ENCODE measurements around the gene PIF1.

GRCh38 chr15:64775551-64776401 is 49.7 kb downstream of the PIF1 start, which contains the start of gene RBPMS2:
- TF ChIP-seq, protein P1, sequence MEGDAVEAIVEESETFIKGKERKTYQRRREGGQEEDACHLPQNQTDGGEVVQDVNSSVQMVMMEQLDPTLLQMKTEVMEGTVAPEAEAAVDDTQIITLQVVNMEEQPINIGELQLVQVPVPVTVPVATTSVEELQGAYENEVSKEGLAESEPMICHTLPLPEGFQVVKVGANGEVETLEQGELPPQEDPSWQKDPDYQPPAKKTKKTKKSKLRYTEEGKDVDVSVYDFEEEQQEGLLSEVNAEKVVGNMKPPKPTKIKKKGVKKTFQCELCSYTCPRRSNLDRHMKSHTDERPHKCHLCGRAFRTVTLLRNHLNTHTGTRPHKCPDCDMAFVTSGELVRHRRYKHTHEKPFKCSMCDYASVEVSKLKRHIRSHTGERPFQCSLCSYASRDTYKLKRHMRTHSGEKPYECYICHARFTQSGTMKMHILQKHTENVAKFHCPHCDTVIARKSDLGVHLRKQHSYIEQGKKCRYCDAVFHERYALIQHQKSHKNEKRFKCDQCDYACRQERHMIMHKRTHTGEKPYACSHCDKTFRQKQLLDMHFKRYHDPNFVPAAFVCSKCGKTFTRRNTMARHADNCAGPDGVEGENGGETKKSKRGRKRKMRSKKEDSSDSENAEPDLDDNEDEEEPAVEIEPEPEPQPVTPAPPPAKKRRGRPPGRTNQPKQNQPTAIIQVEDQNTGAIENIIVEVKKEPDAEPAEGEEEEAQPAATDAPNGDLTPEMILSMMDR (conservative IDR thresholded peaks at IDR 0.05; ENCODE audit: low read depth, low read length): no peak
- TF ChIP-seq EZH2phosphoT487 (IDR thresholded peaks at IDR 0.05; ENCODE audit: borderline replicate concordance, low read length): no peak
